ENCODE results near the gene PFDN4.
"Not testable (repeated sequence)": the region's sequence is repeated elsewhere in the genome, so short reads cannot be mapped to it uniquely, and the experiment has no call there.

GRCh38 chr20:54224642-54225041 lies 16.8 kb downstream of the PFDN4 start:
- TF ChIP-seq EZH2 (IDR thresholded peaks at IDR 0.05; ENCODE audit: borderline replicate concordance, insufficient read depth, low read depth, low read length, poor library complexity, severe bottlenecking): not testable (repeated sequence)
- TF ChIP-seq, protein P1, sequence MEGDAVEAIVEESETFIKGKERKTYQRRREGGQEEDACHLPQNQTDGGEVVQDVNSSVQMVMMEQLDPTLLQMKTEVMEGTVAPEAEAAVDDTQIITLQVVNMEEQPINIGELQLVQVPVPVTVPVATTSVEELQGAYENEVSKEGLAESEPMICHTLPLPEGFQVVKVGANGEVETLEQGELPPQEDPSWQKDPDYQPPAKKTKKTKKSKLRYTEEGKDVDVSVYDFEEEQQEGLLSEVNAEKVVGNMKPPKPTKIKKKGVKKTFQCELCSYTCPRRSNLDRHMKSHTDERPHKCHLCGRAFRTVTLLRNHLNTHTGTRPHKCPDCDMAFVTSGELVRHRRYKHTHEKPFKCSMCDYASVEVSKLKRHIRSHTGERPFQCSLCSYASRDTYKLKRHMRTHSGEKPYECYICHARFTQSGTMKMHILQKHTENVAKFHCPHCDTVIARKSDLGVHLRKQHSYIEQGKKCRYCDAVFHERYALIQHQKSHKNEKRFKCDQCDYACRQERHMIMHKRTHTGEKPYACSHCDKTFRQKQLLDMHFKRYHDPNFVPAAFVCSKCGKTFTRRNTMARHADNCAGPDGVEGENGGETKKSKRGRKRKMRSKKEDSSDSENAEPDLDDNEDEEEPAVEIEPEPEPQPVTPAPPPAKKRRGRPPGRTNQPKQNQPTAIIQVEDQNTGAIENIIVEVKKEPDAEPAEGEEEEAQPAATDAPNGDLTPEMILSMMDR (IDR thresholded peaks at IDR 0.05): not testable (repeated sequence)
